ENCODE data around the gene WDFY4. TPM values are rescaled to one million over a fixed set of nuclear protein-coding genes. Genes with fewer than 3 reads are reported as not detected.

The WDFY4 gene
- polyA plus RNA-seq, 1 experiment: not detected

GRCh38 chr10:48700071-48700470 lies 15.4 kb downstream of the WDFY4 start:
- H3K4me3 ChIP-seq (ENCODE audit: low read depth, low read length): no peak overlapping the region
- no peaks in the 10 kb centered on the region for H3K36me3 ChIP-seq (ENCODE audit: control insufficient read depth, insufficient read depth, low read length)
- POLR2A ChIA-PET: no interaction called here
- CTCF ChIA-PET: no interaction called here
- TF ChIP-seq CTCF (IDR thresholded peaks at IDR 0.05; ENCODE audit: insufficient read depth, low read depth, low read length): no peak
- no peak for DNase-seq (ENCODE audit: low read depth)
- H3K27me3 ChIP-seq (ENCODE audit: control insufficient read depth, insufficient read depth, low read length): peaks cover 10% of the 10 kb centered on the region

- ChIA-PET POLR2A (no interaction called here), CTCF (no interaction called here)
- H3K36me3 ChIP-seq (ENCODE audit: control insufficient read depth, insufficient read depth, low read length): no peaks in the 10 kb centered on the region
- DNase-seq (ENCODE audit: low read depth): no peak
- H3K4me3 ChIP-seq (ENCODE audit: low read depth, low read length): no peak overlapping the region
- H3K27me3 ChIP-seq (ENCODE audit: control insufficient read depth, insufficient read depth, low read length): peaks cover 10% of the 10 kb centered on the region
- no peak for TF ChIP-seq CTCF (IDR thresholded peaks at IDR 0.05; ENCODE audit: insufficient read depth, low read depth, low read length)
Measured at GRCh38 chr10:48700493-48700892, 15.8 kb downstream of the WDFY4 start.

GRCh38 chr10:48701139-48701901 lies 16.6 kb downstream of the WDFY4 start:
- no peak overlapping the region for H3K4me3 ChIP-seq (ENCODE audit: low read depth, low read length)
- ChIA-PET CTCF (no interaction called here), POLR2A (no interaction called here)
- no peaks in the 10 kb centered on the region for H3K36me3 ChIP-seq (ENCODE audit: control insufficient read depth, insufficient read depth, low read length)
- no peak for DNase-seq (ENCODE audit: low read depth)
- H3K27me3 ChIP-seq (ENCODE audit: control insufficient read depth, insufficient read depth, low read length): peaks cover 9% of the 10 kb centered on the region
- no peak for TF ChIP-seq CTCF (IDR thresholded peaks at IDR 0.05; ENCODE audit: insufficient read depth, low read depth, low read length)

GRCh38 chr10:48701941-48702340 lies 17.3 kb downstream of the WDFY4 start:
- CTCF ChIA-PET: no interaction called here
- Histone ChIP-seq H3K4me3 (ENCODE audit: low read depth, low read length) (no peak overlapping the region), H3K27me3 (ENCODE audit: control insufficient read depth, insufficient read depth, low read length) (peaks cover 9% of the 10 kb centered on the region), H3K36me3 (ENCODE audit: control insufficient read depth, insufficient read depth, low read length) (no peaks in the 10 kb centered on the region)
- TF ChIP-seq CTCF (IDR thresholded peaks at IDR 0.05; ENCODE audit: insufficient read depth, low read depth, low read length): no peak
- POLR2A ChIA-PET: no interaction called here
- no peak for DNase-seq (ENCODE audit: low read depth)

GRCh38 chr10:48703531-48704122 lies 19.0 kb downstream of the WDFY4 start:
- no peak overlapping the region for H3K4me3 ChIP-seq (ENCODE audit: low read depth, low read length)
- TF ChIP-seq CTCF (IDR thresholded peaks at IDR 0.05; ENCODE audit: insufficient read depth, low read depth, low read length): no peak
- no peaks in the 10 kb centered on the region for H3K36me3 ChIP-seq (ENCODE audit: control insufficient read depth, insufficient read depth, low read length)
- POLR2A ChIA-PET: no interaction called here
- H3K27me3 ChIP-seq (ENCODE audit: control insufficient read depth, insufficient read depth, low read length): peaks cover 9% of the 10 kb centered on the region
- CTCF ChIA-PET: no interaction called here
- no peak for DNase-seq (ENCODE audit: low read depth)
